Stomach smooth muscle (tissue), 2 donors: ENCODE results near the gene DLGAP3.

Source experiments
- H3K27ac ChIP-seq: one replicate; pipeline ENCODE4 v1.7.0; 2013; ENCODE audit warnings: mild to moderate bottlenecking, low read length, inconsistent platforms
- H3K27me3 ChIP-seq, 2 donors: one replicate each; pipeline ENCODE4 v1.7.0; 2013; ENCODE audit warnings: low read length in 2 of 2; ENCODE audit not compliant: insufficient read depth in 2 of 2, control insufficient read depth in 1 of 2
- H3K36me3 ChIP-seq, 2 donors: one replicate each; pipeline ENCODE4 v1.7.0; 2013; ENCODE audit warnings: low read length in 2 of 2; ENCODE audit not compliant: control insufficient read depth in 2 of 2, insufficient read depth in 2 of 2
- H3K4me1 ChIP-seq: one replicate; pipeline ENCODE4 v1.7.0; 2013; ENCODE audit warnings: low read length; ENCODE audit not compliant: control insufficient read depth, insufficient read depth
- H3K4me3 ChIP-seq, 2 donors: one replicate each; pipeline ENCODE4 v1.7.0; 2013; ENCODE audit warnings: low read length in 2 of 2
- H3K9ac ChIP-seq, 2 donors: one replicate each; pipeline ENCODE4 v1.7.0; 2013; ENCODE audit warnings: low read length in 2 of 2, mild to moderate bottlenecking in 1 of 2
- H3K9me3 ChIP-seq, 2 donors: one replicate each; pipeline ENCODE4 v1.7.0; 2013; ENCODE audit warnings: low read length in 2 of 2; ENCODE audit not compliant: control insufficient read depth in 2 of 2
- donor health status: healthy.
- donor health status: Pancreatic carcinoma.

The DLGAP3 gene

DNA sequence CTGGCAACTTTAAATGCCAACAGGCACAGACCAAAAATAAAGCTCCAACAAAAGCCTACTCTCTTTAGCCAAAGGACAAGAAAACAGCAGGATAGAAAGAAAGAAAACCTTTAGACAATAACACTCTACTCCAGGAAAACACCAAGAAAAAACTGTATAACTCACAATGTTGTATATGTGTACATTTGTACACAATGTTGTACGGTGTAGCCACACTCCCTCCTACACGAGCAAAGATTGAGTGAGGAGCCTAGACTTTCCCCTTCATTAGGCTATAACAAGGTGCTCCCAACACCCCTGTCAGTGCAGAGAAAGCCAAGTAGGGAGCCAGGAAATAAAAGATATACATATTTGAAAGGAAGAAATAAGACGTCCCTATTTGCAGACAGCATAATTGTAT is 112.7 kb downstream of the DLGAP3 start:
- Histone ChIP-seq H3K27ac (no peak overlapping the region), H3K9me3 (no peaks in the 10 kb centered on the region), H3K27me3 (no peaks in the 10 kb centered on the region), H3K9ac (no peak overlapping the region), H3K36me3 (no peaks in the 10 kb centered on the region), H3K4me3 (no peak overlapping the region), H3K4me1 (no peaks in the 10 kb centered on the region)

DNA sequence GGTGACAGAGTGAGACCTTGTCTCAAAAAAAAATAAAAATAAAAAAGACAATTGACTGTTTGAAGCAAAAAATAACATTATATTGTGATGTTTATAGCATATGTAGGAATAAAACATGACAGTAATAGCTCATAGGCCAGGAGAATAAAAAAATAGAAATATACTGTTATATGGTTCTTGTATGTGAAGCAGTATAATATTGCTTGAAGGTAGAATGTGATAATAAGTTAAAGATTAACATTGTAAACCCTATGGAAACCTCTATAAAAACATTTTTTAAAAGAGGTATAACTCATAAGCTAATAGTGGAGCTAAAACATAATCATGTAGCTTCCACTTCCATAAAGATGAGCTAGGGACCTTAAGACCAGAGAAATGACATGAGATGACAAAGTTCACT is 113.1 kb downstream of the DLGAP3 start:
- Histone ChIP-seq H3K36me3 (no peaks in the 10 kb centered on the region), H3K4me3 (no peak overlapping the region), H3K4me1 (no peaks in the 10 kb centered on the region), H3K27me3 (no peaks in the 10 kb centered on the region), H3K27ac (no peak overlapping the region), H3K9ac (no peak overlapping the region), H3K9me3 (no peaks in the 10 kb centered on the region)
